ENCODE results near the gene NT5DC1. TPM values are rescaled to one million over a fixed set of nuclear protein-coding genes. Genes with fewer than 3 reads are reported as not detected.

Gene NT5DC1
- polyA plus RNA-seq, 1 experiment, result 23.2 TPM

DNA sequence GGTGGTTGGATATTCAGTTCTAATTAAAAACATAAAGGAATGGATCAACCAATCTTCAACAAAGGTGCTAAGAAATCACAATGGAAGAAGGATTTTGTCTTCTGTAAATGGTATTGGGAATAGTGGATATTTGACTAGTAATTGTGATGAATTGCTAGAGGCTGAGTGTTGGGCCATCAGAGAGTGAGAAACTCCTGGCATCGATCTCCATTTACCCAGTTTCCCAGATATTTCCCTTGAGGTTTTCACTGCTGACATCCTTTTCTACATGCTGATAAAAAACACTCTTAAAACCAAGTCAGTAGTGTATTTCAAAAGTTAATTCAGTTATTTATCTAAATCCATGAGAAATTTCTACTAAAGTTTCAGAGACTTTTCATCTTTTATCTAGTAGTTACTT, 65.7 kb downstream of the NT5DC1 start:
- no peak for DNase-seq (ENCODE audit: low read depth, low spot score)
- TF ChIP-seq, protein P1, sequence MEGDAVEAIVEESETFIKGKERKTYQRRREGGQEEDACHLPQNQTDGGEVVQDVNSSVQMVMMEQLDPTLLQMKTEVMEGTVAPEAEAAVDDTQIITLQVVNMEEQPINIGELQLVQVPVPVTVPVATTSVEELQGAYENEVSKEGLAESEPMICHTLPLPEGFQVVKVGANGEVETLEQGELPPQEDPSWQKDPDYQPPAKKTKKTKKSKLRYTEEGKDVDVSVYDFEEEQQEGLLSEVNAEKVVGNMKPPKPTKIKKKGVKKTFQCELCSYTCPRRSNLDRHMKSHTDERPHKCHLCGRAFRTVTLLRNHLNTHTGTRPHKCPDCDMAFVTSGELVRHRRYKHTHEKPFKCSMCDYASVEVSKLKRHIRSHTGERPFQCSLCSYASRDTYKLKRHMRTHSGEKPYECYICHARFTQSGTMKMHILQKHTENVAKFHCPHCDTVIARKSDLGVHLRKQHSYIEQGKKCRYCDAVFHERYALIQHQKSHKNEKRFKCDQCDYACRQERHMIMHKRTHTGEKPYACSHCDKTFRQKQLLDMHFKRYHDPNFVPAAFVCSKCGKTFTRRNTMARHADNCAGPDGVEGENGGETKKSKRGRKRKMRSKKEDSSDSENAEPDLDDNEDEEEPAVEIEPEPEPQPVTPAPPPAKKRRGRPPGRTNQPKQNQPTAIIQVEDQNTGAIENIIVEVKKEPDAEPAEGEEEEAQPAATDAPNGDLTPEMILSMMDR (IDR thresholded peaks at IDR 0.05; ENCODE audit: low read depth, low read length), result no peak
- Histone ChIP-seq H3K27ac (ENCODE audit: low read depth, low read length) (no peak overlapping the region), H3K4me3 (ENCODE audit: low read depth, low read length) (no peak overlapping the region), H3K9me3 (ENCODE audit: control insufficient read depth, insufficient read depth, low read length) (no peaks in the 10 kb centered on the region), H3K27me3 (ENCODE audit: control insufficient read depth, insufficient read depth, low read length) (no peaks in the 10 kb centered on the region)
- ChIA-PET POLR2A (no interaction called here), CTCF (no interaction called here)

DNA sequence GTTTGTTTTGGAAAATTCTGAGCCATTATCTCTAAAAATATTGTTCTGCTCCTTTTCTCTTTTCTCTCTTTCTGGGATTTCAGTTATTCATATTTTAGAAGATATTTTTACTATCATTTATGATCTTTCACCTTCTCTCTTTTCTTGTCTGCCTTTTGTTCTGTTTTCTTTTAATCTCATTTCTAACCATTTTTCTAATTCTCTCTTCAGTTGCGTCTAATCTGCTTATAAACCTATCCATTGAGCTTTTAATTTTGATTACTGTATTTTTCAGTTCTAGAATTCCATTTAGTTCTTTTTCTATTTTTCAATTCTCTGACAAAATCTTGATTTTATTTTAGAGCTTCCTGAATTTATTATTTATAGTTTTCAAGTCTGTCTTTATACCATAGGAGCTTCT, 67.5 kb downstream of the NT5DC1 start:
- Histone ChIP-seq H3K9me3 (ENCODE audit: control insufficient read depth, insufficient read depth, low read length) (no peaks in the 10 kb centered on the region), H3K4me3 (ENCODE audit: low read depth, low read length) (no peak overlapping the region), H3K27ac (ENCODE audit: low read depth, low read length) (no peak overlapping the region), H3K27me3 (ENCODE audit: control insufficient read depth, insufficient read depth, low read length) (no peaks in the 10 kb centered on the region)
- ChIA-PET POLR2A (no interaction called here), CTCF (no interaction called here)
- TF ChIP-seq, protein P1 (IDR thresholded peaks at IDR 0.05; ENCODE audit: low read depth, low read length), result no peak
- DNase-seq (ENCODE audit: low read depth, low spot score), result no peak

DNA sequence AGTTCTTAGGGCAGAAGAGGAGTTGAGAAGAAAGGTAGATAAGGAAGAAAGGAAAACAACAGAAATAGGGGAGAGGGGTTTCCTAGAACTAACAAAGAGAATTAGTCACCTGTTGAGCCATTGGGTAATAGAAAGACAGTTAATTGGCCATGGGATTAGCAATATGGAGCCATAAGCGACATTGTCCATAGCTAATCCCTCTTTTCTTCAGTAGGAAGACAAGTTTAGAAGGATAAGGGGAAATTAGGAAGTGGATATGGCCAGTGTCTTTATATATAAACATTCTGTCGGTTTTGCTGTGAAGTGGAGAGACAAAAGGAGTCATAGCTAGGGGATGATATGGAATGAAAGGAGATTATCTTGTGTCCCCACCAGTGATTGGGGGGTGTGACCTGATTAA, 69.2 kb downstream of the NT5DC1 start:
- Histone ChIP-seq H3K27ac (ENCODE audit: low read depth, low read length) (no peak overlapping the region), H3K27me3 (ENCODE audit: control insufficient read depth, insufficient read depth, low read length) (no peaks in the 10 kb centered on the region), H3K9me3 (ENCODE audit: control insufficient read depth, insufficient read depth, low read length) (no peaks in the 10 kb centered on the region), H3K4me3 (ENCODE audit: low read depth, low read length) (no peak overlapping the region)
- TF ChIP-seq, protein P1 (IDR thresholded peaks at IDR 0.05; ENCODE audit: low read depth, low read length), result no peak
- no peak for DNase-seq (ENCODE audit: low read depth, low spot score)
- POLR2A ChIA-PET, result no interaction called here
- CTCF ChIA-PET, result interaction anchor here (0.6 kb wide), 1 partner anchor 161 kb away, joined by 3 read pairs; no protein-coding TSS in a partner anchor

DNA sequence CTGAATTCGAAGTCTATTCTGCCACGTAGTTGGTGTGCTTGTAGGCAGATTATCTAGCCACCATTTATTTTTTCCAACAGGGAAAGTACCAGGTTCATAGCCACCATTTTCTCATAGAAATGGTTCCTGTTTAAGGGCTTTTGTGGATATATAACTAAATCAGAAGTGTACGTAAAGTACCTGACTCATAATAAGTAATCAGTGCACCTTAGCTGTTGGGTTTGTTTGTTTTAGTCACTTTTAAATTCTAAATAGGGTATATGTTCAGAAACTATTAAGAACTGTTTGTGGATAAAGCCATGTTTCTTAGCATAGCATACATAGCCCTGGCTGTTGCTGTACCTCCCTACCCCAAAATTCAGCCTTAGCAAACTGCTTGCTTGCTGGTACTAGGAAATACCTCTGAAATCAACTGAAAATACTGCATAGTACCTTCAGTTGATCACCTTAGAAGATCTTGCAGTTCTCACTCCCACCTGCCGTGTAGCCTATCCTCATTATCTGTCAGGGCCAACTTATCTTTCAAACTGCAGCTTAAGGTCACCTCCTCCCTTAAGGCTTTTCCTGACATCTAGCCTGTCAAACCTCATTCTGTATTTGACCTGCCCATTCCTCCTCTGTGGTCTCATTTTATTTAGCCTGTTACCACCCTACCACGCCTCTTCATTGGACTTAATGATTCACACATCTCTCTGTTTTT, 69.9 kb downstream of the NT5DC1 start:
- TF ChIP-seq, protein P1 (IDR thresholded peaks at IDR 0.05; ENCODE audit: low read depth, low read length), result no peak
- no peaks in the 10 kb centered on the region for H3K27me3 ChIP-seq (ENCODE audit: control insufficient read depth, insufficient read depth, low read length)
- no peaks in the 10 kb centered on the region for H3K9me3 ChIP-seq (ENCODE audit: control insufficient read depth, insufficient read depth, low read length)
- H3K27ac ChIP-seq (ENCODE audit: low read depth, low read length), result no peak overlapping the region
- DNase-seq (ENCODE audit: low read depth, low spot score), result no peak
- POLR2A ChIA-PET, result no interaction called here
- H3K4me3 ChIP-seq (ENCODE audit: low read depth, low read length), result no peak overlapping the region
- CTCF ChIA-PET, result interaction anchor here (0.6 kb wide), 1 partner anchor 162 kb away, joined by 3 read pairs; no protein-coding TSS in a partner anchor

DNA sequence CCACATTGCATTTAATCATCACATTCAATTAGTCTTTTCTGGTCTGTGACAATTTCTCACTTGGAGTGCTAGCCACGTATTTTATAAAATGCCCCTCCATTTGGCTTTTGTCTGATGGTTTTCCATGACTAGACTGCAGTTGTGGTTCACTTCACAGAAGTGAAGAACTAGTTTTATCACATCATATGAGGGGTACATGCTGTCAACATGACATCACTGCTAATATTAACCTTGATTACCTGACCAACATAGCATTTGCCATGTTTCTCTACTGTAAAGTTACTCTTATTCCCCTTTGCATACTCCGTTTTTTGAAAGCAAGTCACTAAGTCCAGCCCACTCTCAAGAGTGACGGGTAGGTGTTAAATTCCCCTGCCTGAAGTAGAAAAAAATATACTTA, 73.3 kb downstream of the NT5DC1 start:
- ChIA-PET CTCF (interaction anchor here (1.4 kb wide), 1 partner anchor 43 kb away, joined by 5 read pairs; no protein-coding TSS in a partner anchor), POLR2A (no interaction called here)
- TF ChIP-seq, protein P1 (IDR thresholded peaks at IDR 0.05; ENCODE audit: low read depth, low read length), result no peak
- H3K27me3 ChIP-seq (ENCODE audit: control insufficient read depth, insufficient read depth, low read length), result no peaks in the 10 kb centered on the region
- no peaks in the 10 kb centered on the region for H3K9me3 ChIP-seq (ENCODE audit: control insufficient read depth, insufficient read depth, low read length)
- no peak overlapping the region for H3K27ac ChIP-seq (ENCODE audit: low read depth, low read length)
- DNase-seq (ENCODE audit: low read depth, low spot score), result no peak
- no peak overlapping the region for H3K4me3 ChIP-seq (ENCODE audit: low read depth, low read length)
